Articular chondrocyte of knee joint (primary cell): Measurements from ENCODE around the gene LIX1. TPM values are rescaled to one million over a fixed set of nuclear protein-coding genes. Genes with fewer than 3 reads are reported as not detected.

Source experiments
- small RNA-seq: library from RNA; depleted of rRNA; stranded (forward); fragments of <200 nt; gene quantifications from one replicate; pipeline ENCODE3, GENCODE V24; 2012
- total RNA-seq: library from RNA; depleted of rRNA; stranded (reverse); fragments of >200 nt; gene quantifications from 2 replicates; pipeline ENCODE4 v1.2.3, GENCODE V29; 2012

Gene LIX1
- 0.11 TPM in 1 of 2 replicates, not detected in the other for total RNA-seq

GRCh38 chr5:97142521-97143254 is at the start of gene LIX1:
LIX1 (minus strand) TSS chr5:97142611; CDS start chr5:97142576, 35 bp downstream.

DNA sequence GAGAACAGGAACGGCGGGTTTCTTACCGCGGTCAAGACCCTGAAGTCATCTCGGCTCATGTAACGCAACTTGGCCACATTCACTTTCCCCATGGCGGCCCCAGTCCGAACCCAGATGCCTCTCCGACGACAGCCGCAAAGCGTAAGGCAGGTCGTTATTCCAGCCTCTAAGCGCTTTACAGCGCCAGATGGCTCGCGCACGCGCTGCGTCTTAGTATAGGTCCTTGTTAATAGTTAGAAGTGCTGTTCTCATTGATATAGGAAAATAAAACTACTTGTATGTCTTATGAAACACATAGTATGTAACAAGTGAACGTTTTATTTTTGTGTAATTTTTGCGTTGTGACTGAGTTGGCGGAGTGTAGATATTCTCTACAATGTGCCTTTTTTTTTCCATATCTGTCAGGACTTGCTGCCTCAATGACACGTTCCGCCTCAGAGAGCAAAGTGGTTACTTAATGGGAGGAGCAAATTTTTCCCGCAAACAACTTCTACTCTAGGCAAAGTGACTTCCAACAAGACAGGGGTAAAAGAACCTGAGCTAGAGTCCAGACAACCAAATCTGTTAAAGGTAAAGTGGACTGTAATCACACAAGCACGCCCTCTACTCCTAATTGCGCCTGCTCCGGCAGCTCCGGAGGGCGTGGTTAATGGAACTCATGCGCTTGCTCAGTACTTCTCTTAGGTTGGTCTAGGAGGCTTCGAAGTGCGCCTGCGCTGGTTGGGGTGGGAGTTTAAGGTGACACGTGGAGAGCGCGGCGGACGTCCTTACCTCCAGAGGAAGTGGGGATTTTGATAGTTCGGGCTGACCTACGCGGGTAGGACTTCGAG is 40.9 kb upstream of the LIX1 start, which contains the start of gene RIOK2:
Gene RIOK2 (minus strand): TSS at position 148 of the 830 bp plus-strand sequence. CDS start 56 bp downstream, at position 92.

Small RNA genes within 50 kb of the gene (small RNA-seq; reads per million reads assigned to genes)
- not detected for gene RNU1-73P

Other genes with a start within 250 kb of the LIX1 start
- 67.6 and 68.0 TPM in 2 replicates for gene LNPEP, start 206.5 kb downstream of the LIX1 start, total RNA-seq
- gene RIOK2, start 40.6 kb upstream of the LIX1 start, total RNA-seq = 35.7 and 37.8 TPM in 2 replicates